ENCODE measurements around the gene BBS1. TPM values are rescaled to one million over a fixed set of nuclear protein-coding genes. Genes with fewer than 3 reads are reported as not detected.

BBS1 gene
- total and polyA plus RNA-seq, 2 donors: 11.0 to 14.1 TPM

DNA sequence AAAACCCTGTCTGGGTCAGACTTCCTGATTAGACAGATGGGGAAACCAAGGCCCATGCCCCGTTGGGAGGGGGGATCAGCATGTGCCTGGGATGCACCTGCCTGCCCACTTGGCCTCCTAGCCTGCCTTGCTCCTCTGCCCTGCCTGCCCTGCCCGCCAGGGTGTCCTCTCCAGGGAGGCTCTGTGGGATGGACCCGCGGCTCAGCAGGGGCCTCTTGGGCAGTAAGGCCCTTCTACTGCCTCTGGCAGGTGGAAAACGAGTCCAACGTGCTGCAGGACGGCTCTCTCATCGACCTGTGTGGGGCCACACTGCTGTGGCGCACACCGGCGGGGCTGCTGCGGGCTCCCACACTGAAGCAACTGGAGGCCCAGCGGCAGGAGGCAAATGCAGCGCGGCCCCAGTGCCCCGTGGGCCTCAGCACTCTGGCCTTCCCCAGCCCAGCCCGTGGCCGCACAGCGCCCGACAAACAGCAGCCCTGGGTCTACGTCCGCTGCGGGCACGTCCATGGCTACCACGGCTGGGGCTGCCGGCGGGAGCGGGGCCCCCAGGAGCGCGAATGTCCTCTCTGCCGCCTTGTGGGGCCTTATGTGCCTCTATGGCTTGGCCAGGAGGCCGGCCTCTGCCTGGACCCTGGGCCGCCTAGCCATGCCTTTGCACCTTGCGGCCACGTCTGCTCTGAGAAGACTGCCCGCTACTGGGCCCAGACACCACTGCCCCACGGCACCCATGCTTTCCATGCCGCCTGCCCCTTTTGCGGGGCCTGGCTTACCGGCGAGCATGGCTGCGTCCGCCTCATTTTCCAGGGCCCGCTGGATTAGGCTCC is 34.9 kb upstream of the BBS1 start:
- H3K36me3 ChIP-seq (ENCODE audit: control insufficient read depth in 2 of 2, insufficient read depth in 2 of 2, low read length in 1 of 2): peaks cover 0 to 2% of the 10 kb centered on the region in 2 donors
- no peak overlapping the region for H3K27ac ChIP-seq (ENCODE audit: low read depth in 1 of 2, low read length in 1 of 2)
- H3K4me1 ChIP-seq (ENCODE audit: control insufficient read depth in 2 of 2, insufficient read depth in 2 of 2, low read length in 2 of 2): peaks cover 7 to 13% of the 10 kb centered on the region in 2 donors
- no peak for DNase-seq (ENCODE audit: low read depth in 6 of 9, low spot score in 9 of 9)
- H3K4me3 ChIP-seq (ENCODE audit: low read length in 2 of 2): no peak overlapping the region
- no peaks in the 10 kb centered on the region for H3K9me3 ChIP-seq (ENCODE audit: control insufficient read depth in 2 of 2, insufficient read depth in 1 of 2, low read length in 1 of 2)
- H3K27me3 ChIP-seq (ENCODE audit: control insufficient read depth in 2 of 2, insufficient read depth in 1 of 2, low read length in 1 of 2): no peaks in the 10 kb centered on the region
- 98% methylated on average over 44 of the region's 44 CpGs for WGBS

DNA sequence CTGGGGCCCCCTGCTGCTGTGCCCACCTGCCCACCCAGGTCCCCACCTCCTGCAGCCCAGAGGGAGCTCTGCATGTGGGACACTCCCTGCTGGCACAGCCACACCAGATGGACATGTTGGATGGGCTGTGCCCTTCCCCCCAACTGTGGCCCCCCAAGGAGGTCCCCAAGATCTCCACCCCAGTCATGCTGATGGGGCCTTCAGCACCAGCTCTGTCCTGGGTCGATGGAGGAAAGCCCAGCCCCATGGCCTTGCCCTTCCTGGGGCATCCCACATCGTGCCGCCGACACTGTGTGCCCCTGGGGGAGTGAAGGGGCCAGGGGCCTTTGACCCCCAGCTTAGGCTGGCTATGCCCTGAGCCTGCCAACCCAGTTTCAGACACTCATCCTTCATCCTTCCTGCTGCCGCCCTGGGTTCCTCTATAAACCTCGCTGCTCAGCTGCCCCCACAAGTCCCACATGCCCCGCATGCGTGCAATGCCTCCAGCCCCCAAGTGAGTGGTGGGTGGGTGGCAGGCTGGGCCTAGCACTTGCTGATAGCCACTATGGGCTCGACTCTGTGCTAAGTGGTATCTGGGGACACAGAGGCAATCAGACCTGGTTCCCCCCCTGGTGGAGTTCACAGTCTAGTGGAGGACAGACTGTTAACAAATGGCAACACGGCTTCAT is 34.1 kb upstream of the BBS1 start:
- WGBS: 95% methylated on average over 10 of the region's 10 CpGs
- no peak for DNase-seq (ENCODE audit: low read depth in 6 of 9, low spot score in 9 of 9)
- no peak overlapping the region for H3K27ac ChIP-seq (ENCODE audit: low read depth in 1 of 2, low read length in 1 of 2)
- no peaks in the 10 kb centered on the region for H3K9me3 ChIP-seq (ENCODE audit: control insufficient read depth in 2 of 2, insufficient read depth in 1 of 2, low read length in 1 of 2)
- no peaks in the 10 kb centered on the region for H3K27me3 ChIP-seq (ENCODE audit: control insufficient read depth in 2 of 2, insufficient read depth in 1 of 2, low read length in 1 of 2)
- H3K36me3 ChIP-seq (ENCODE audit: control insufficient read depth in 2 of 2, insufficient read depth in 2 of 2, low read length in 1 of 2): peaks cover 0 to 2% of the 10 kb centered on the region in 2 donors
- peaks cover 10 to 19% of the 10 kb centered on the region in 2 donors for H3K4me1 ChIP-seq (ENCODE audit: control insufficient read depth in 2 of 2, insufficient read depth in 2 of 2, low read length in 2 of 2)
- no peak overlapping the region for H3K4me3 ChIP-seq (ENCODE audit: low read length in 2 of 2)

DNA sequence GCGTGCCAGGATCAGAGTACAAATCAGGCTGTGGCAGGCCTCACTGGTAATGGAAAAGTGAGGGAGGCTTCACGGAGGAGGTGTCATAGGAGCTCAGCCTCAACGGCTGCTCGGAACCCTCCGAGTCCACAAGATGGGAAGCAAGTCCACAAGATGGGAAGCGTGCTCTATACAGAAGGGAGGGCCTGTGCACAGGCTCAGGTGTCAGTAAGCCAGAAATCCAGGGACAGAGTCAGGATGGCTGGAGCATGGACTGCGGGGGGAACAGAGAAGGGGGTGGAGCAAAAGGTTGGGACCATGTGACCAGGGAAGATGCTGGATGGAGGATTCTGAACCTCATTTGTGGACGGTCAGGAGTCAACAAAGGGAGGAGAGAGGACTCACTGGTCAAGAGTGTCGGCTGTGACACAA is 33.6 kb upstream of the BBS1 start:
- H3K4me3 ChIP-seq (ENCODE audit: low read length in 2 of 2): no peak overlapping the region
- 93% methylated on average over 9 of the region's 9 CpGs for WGBS
- peaks cover 0 to 2% of the 10 kb centered on the region in 2 donors for H3K36me3 ChIP-seq (ENCODE audit: control insufficient read depth in 2 of 2, insufficient read depth in 2 of 2, low read length in 1 of 2)
- H3K4me1 ChIP-seq (ENCODE audit: control insufficient read depth in 2 of 2, insufficient read depth in 2 of 2, low read length in 2 of 2): peaks cover 10 to 19% of the 10 kb centered on the region in 2 donors
- DNase-seq (ENCODE audit: low read depth in 6 of 9, low spot score in 9 of 9): no peak
- no peaks in the 10 kb centered on the region for H3K27me3 ChIP-seq (ENCODE audit: control insufficient read depth in 2 of 2, insufficient read depth in 1 of 2, low read length in 1 of 2)
- no peaks in the 10 kb centered on the region for H3K9me3 ChIP-seq (ENCODE audit: control insufficient read depth in 2 of 2, insufficient read depth in 1 of 2, low read length in 1 of 2)
- no peak overlapping the region for H3K27ac ChIP-seq (ENCODE audit: low read depth in 1 of 2, low read length in 1 of 2)

DNA sequence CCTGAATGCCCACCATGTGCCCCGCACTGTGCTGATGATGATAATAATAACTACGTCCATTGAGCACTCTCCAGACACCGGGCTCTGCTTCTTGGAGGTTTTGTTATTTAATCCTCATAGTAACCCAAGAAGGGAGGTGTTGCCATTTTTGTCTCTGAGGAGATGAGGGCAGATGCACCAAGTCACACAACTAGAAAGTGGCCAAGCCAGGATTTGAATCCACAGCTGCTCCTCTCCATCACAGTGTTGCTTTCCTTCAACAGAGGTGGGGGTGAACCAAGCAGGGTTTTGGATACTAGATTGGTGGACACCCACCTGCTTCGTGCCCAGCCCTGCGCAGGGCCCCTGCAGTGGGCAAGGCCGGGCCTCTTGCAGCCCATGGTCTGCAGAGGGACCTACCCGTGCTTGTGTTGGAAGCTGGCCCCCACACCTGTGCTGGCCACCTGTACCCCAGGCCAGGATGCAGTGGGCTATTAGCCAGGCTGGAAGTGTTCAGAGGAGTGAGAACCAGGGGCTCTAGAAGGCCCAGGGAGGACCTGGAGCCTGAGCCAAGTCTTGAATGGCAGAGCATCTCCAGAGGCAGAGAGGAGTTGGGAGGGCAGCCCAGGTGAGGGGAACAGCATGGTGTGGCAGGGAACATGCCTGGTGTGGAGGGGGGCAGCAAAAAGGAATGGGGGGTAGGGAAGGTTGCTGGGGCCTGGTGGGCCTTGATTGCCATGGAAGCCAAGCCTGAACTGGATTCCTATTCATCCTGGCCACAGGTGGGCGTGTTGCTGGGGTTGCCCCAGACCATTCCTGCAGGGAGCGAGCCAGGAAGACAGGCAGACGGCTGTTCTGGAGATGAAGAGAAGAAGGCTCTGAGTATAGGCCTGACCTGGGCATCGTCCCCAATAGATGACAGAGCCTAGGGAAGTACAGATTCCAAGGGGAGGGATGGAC is 32.9 kb upstream of the BBS1 start:
- Histone ChIP-seq H3K27me3 (ENCODE audit: control insufficient read depth in 2 of 2, insufficient read depth in 1 of 2, low read length in 1 of 2) (no peaks in the 10 kb centered on the region), H3K4me3 (ENCODE audit: low read length in 2 of 2) (no peak overlapping the region), H3K36me3 (ENCODE audit: control insufficient read depth in 2 of 2, insufficient read depth in 2 of 2, low read length in 1 of 2) (peaks cover 0 to 5% of the 10 kb centered on the region in 2 donors), H3K4me1 (ENCODE audit: control insufficient read depth in 2 of 2, insufficient read depth in 2 of 2, low read length in 2 of 2) (peaks cover 10 to 19% of the 10 kb centered on the region in 2 donors), H3K27ac (ENCODE audit: low read depth in 1 of 2, low read length in 1 of 2) (no peak overlapping the region), H3K9me3 (ENCODE audit: control insufficient read depth in 2 of 2, insufficient read depth in 1 of 2, low read length in 1 of 2) (no peaks in the 10 kb centered on the region)
- no peak for DNase-seq (ENCODE audit: low read depth in 6 of 9, low spot score in 9 of 9)
- 96% methylated on average over 11 of the region's 11 CpGs for WGBS

DNA sequence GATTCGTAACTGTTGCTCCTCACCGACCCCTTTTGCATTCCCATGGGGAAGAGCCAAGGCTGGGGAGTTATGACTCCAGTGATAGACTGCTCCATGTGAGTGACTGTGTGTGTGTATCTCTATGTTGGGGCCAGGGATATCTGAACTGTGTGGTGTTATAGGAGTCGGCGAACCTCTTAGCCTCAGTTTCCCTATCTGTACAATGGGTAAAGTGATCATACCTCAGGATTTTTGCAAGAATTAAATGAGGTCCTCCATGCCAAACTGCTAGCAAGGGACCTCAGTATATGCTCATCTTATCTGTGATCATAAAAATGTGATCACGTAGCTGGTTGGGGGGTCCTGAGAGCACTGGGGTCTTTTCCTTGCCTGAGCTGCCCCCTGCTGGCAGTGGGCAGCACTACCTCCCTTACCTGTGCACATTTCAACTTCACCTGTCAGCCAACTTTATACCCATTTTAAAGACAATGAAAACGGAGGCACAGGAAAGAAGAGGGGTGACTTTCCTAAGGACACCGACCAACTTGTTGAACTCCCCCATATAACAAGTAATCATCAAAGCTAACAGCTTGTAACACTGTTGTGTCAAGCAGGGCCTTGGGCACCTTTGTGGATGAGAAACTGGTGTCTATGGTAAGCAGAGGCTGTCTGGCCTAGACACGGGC is 31.6 kb upstream of the BBS1 start:
- DNase-seq (ENCODE audit: low read depth in 6 of 9, low spot score in 9 of 9): peak in 5 of 9 donors; percentile 38 to 63 (median 40)
- Histone ChIP-seq H3K4me1 (ENCODE audit: control insufficient read depth in 2 of 2, insufficient read depth in 2 of 2, low read length in 2 of 2) (peaks cover 10 to 19% of the 10 kb centered on the region in 2 donors), H3K27me3 (ENCODE audit: control insufficient read depth in 2 of 2, insufficient read depth in 1 of 2, low read length in 1 of 2) (no peaks in the 10 kb centered on the region), H3K27ac (ENCODE audit: low read depth in 1 of 2, low read length in 1 of 2) (no peak overlapping the region), H3K36me3 (ENCODE audit: control insufficient read depth in 2 of 2, insufficient read depth in 2 of 2, low read length in 1 of 2) (peaks cover 0 to 14% of the 10 kb centered on the region in 2 donors), H3K4me3 (ENCODE audit: low read length in 2 of 2) (peak overlapping the region; percentile 60 to 86), H3K9me3 (ENCODE audit: control insufficient read depth in 2 of 2, insufficient read depth in 1 of 2, low read length in 1 of 2) (no peaks in the 10 kb centered on the region)
- 63% methylated on average over 8 of the region's 8 CpGs for WGBS

DNA sequence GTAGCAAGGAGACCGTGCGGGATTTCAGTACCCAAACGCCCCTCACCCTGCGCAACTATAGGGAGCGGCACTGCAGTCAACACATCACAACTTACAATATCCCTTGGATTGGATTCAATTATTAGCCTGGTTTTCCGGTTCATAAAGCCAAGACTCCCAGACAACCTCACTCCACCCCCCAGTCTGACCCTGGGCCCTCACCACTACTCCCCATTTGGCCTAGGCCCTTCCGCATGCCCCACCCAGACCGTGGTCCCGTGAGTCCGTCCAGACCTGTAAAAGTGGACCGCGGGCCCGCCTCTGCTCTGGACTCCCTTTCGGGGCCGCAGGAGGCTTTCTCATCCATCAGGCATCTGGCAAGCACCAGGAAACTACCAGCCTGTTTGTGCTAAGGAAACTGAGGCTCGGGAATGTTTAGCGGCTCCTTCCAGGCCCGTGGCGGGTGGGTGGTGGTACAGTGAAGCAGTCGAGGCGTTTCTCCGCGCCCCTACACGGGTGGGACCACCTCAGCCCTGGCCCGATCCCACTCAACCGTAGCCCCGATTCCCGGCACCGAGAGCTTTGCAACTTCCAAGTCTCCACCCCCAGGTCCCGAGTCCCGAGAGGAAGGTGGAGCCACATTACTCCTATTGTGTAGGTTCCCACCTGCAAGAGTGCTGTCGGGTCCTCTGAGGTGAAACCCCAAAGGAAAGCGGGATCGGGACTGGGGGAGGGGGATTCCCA is 30.9 kb upstream of the BBS1 start:
- H3K36me3 ChIP-seq (ENCODE audit: control insufficient read depth in 2 of 2, insufficient read depth in 2 of 2, low read length in 1 of 2): peaks cover 0 to 14% of the 10 kb centered on the region in 2 donors
- peak overlapping the region; percentile 77 to 81 for H3K27ac ChIP-seq (ENCODE audit: low read depth in 1 of 2, low read length in 1 of 2)
- WGBS: 5% methylated on average over 34 of the region's 34 CpGs
- peak overlapping the region; percentile 60 to 86 for H3K4me3 ChIP-seq (ENCODE audit: low read length in 2 of 2)
- no peaks in the 10 kb centered on the region for H3K27me3 ChIP-seq (ENCODE audit: control insufficient read depth in 2 of 2, insufficient read depth in 1 of 2, low read length in 1 of 2)
- H3K9me3 ChIP-seq (ENCODE audit: control insufficient read depth in 2 of 2, insufficient read depth in 1 of 2, low read length in 1 of 2): no peaks in the 10 kb centered on the region
- DNase-seq (ENCODE audit: low read depth in 6 of 9, low spot score in 9 of 9): peak in 1 of 9 donors; percentile 10
- H3K4me1 ChIP-seq (ENCODE audit: control insufficient read depth in 2 of 2, insufficient read depth in 2 of 2, low read length in 2 of 2): peaks cover 10 to 19% of the 10 kb centered on the region in 2 donors

DNA sequence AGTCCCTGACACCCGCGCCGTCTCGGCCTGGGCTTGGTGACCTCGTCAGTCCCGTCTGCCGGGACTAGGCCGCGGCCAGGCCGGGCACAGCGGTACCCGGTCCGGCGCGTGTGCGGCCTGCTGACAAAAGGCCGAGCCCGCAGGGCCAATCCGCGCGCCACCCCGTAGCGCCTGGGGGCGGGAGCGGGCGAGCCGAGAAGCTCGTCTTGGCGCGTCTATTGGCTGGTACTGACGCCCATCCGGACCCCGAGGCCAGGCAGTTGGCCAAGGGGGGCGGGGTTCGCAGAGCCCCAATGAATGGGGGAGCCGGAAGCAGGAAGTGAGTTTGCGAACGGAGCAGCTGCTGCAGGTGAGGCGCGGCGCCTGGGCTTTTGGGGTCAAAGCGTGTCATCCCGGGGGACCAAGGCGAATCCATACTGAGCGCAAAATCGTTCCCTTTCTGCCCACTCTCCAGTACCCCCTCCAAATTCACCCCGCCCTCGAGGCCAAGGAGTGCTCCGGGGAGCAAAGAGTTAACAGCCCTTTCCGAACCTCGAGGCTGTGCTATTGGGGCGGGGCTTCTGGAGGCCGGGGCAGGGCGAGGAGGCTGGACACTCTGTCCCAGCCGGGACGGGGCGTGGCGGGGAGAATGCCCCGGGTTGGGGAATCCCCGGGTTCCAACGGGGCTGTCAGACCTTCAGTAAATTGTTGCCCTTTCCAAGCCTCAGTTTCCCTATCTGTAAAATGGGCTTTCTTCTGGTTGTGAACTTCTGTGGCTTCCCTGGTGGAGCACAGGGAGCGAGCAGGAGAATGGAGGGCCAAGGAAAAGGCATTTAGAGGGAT is 30.1 kb upstream of the BBS1 start, which contains the start of gene DPP3:
Gene DPP3, plus strand, starts transcription at position 318 of the 822 bp plus-strand sequence. CDS start 1,767 bp downstream, outside the sequence.
- H3K27me3 ChIP-seq (ENCODE audit: control insufficient read depth in 2 of 2, insufficient read depth in 1 of 2, low read length in 1 of 2): no peaks in the 10 kb centered on the region
- peak within 1 kb of the TSS; percentile 60 to 86 for H3K4me3 ChIP-seq (ENCODE audit: low read length in 2 of 2)
- no peaks in the 10 kb centered on the region for H3K9me3 ChIP-seq (ENCODE audit: control insufficient read depth in 2 of 2, insufficient read depth in 1 of 2, low read length in 1 of 2)
- peaks cover 0 to 17% of the 10 kb centered on the region in 2 donors for H3K36me3 ChIP-seq (ENCODE audit: control insufficient read depth in 2 of 2, insufficient read depth in 2 of 2, low read length in 1 of 2)
- DNase-seq (ENCODE audit: low read depth in 6 of 9, low spot score in 9 of 9): peak; percentile 84 to 97 (median 92)
- peaks cover 10 to 19% of the 10 kb centered on the region in 2 donors for H3K4me1 ChIP-seq (ENCODE audit: control insufficient read depth in 2 of 2, insufficient read depth in 2 of 2, low read length in 2 of 2)
- peak within 1 kb of the TSS; percentile 77 to 81 for H3K27ac ChIP-seq (ENCODE audit: low read depth in 1 of 2, low read length in 1 of 2)
- WGBS: under 1% methylated on average over 62 of the region's 62 CpGs
